Loucy (cell line): ENCODE results near the gene FEV.

Source experiments
- H2AFZ ChIP-seq: fragments of 200-600 bp; sonication (generic); 2 replicates; pipeline ENCODE4 v1.6.0; 2016; ENCODE audit warnings: antibody characterized with exemption, mild to moderate bottlenecking, low read length, moderate library complexity
- H3F3A ChIP-seq: fragments of 200-600 bp; 2 replicates; pipeline ENCODE4 v1.6.0; 2016; ENCODE audit warnings: antibody characterized with exemption, low read depth, mild to moderate bottlenecking
- H3K27me3 ChIP-seq: fragments of 200-600 bp; sonication (generic); 2 replicates; pipeline ENCODE4 v1.6.1; 2014; ENCODE audit warnings: low read length, mild to moderate bottlenecking; ENCODE audit not compliant: insufficient read depth, poor library complexity, severe bottlenecking
- H3K36me3 ChIP-seq: fragments of 200-600 bp; sonication (generic); 2 replicates; pipeline ENCODE4 v1.6.1; 2016; ENCODE audit warnings: low read length; ENCODE audit not compliant: insufficient read depth
- H3K4me1 ChIP-seq: fragments of 200-600 bp; sonication (generic); 2 replicates; pipeline ENCODE4 v1.5.1; 2014; ENCODE audit warnings: low read length, mild to moderate bottlenecking; ENCODE audit not compliant: insufficient read depth, poor library complexity, severe bottlenecking
- H3K4me2 ChIP-seq: fragments of 200-600 bp; sonication (generic); 2 replicates; pipeline ENCODE4 v1.6.0; 2014; ENCODE audit warnings: antibody characterized with exemption, low read length, low read depth, mild to moderate bottlenecking; ENCODE audit not compliant: poor library complexity, severe bottlenecking
- H3K4me3 ChIP-seq: fragments of 200-600 bp; sonication (generic); 2 replicates; pipeline ENCODE4 v1.5.1; 2014; ENCODE audit warnings: low read length, mild to moderate bottlenecking, mixed read lengths; ENCODE audit not compliant: poor library complexity, severe bottlenecking
- H3K79me2 ChIP-seq: fragments of 200-600 bp; sonication (generic); 2 replicates; pipeline ENCODE4 v1.6.1; 2014; ENCODE audit warnings: low read length; ENCODE audit not compliant: insufficient read depth
- H3K9ac ChIP-seq: fragments of 200-600 bp; sonication (generic); 2 replicates; pipeline ENCODE4 v1.6.0; 2014; ENCODE audit warnings: mild to moderate bottlenecking, low read depth, low read length, moderate library complexity; ENCODE audit not compliant: poor library complexity, severe bottlenecking
- H3K9me2 ChIP-seq: fragments of 200-600 bp; sonication (generic); replicated peaks from 2 replicates; pipeline ENCODE4 v1.6.1; 2016; ENCODE audit warnings: low read depth, low read length, mixed read lengths
- H3K9me3 ChIP-seq: fragments of 200-600 bp; sonication (generic); 2 replicates; pipeline ENCODE4 v1.6.1; 2014; ENCODE audit warnings: mild to moderate bottlenecking, antibody characterized with exemption, low read length, low read depth; ENCODE audit not compliant: insufficient read depth
- H4K20me1 ChIP-seq: fragments of 200-600 bp; sonication (generic); 2 replicates; pipeline ENCODE4 v1.6.0; 2014; ENCODE audit warnings: antibody characterized with exemption, low read length, mild to moderate bottlenecking; ENCODE audit not compliant: insufficient read depth, poor library complexity, severe bottlenecking
- CTCF ChIP-seq: fragments of 200-600 bp; sonication (generic); conservative IDR thresholded peaks from 2 replicates; pipeline ENCODE4 v1.5.1; 2014; ENCODE audit warnings: mild to moderate bottlenecking, antibody characterized with exemption, low read length
- EZH2phosphoT487 ChIP-seq: fragments of 200-600 bp; IDR thresholded peaks from 2 replicates; pipeline ENCODE4 v1.6.1; 2018; ENCODE audit warnings: antibody characterized with exemption, mild to moderate bottlenecking, moderate library complexity, borderline replicate concordance

Gene FEV

GRCh38 chr2:218999881-219000568, 15.0 kb upstream of the FEV start:
- H2AFZ ChIP-seq, result no peak overlapping the region
- H3K36me3 ChIP-seq, result no peaks in the 10 kb centered on the region
- no peaks in the 10 kb centered on the region for H3K9me3 ChIP-seq
- H3K79me2 ChIP-seq, result no peaks in the 10 kb centered on the region
- H4K20me1 ChIP-seq, result no peaks in the 10 kb centered on the region
- H3F3A ChIP-seq, result no peaks in the 10 kb centered on the region
- TF ChIP-seq CTCF (no peak), EZH2phosphoT487 (no peak)
- no peak overlapping the region for H3K4me2 ChIP-seq
- no peaks in the 10 kb centered on the region for H3K9me2 ChIP-seq
- H3K9ac ChIP-seq, result peak overlapping the region; percentile 16
- H3K4me3 ChIP-seq, result no peak overlapping the region
- H3K27me3 ChIP-seq, result no peaks in the 10 kb centered on the region
- peaks cover 33% of the 10 kb centered on the region for H3K4me1 ChIP-seq

- Histone ChIP-seq H3K36me3 (no peaks in the 10 kb centered on the region), H3K27me3 (no peaks in the 10 kb centered on the region), H2AFZ (no peak overlapping the region), H4K20me1 (no peaks in the 10 kb centered on the region), H3K9me3 (no peaks in the 10 kb centered on the region), H3K4me2 (no peak overlapping the region), H3K9ac (peak overlapping the region; percentile 16), H3K79me2 (no peaks in the 10 kb centered on the region), H3K9me2 (no peaks in the 10 kb centered on the region), H3K4me1 (peaks cover 33% of the 10 kb centered on the region), H3K4me3 (no peak overlapping the region), H3F3A (no peaks in the 10 kb centered on the region)
- TF ChIP-seq CTCF (no peak), EZH2phosphoT487 (no peak)
Measured at GRCh38 chr2:218999021-218999880, 14.3 kb upstream of the FEV start.

GRCh38 chr2:218998414-218999002, 13.5 kb upstream of the FEV start:
- Histone ChIP-seq H3K4me2 (peak overlapping the region; percentile 53), H3K27me3 (no peaks in the 10 kb centered on the region), H3K4me3 (peak overlapping the region; percentile 39), H2AFZ (no peak overlapping the region), H3K4me1 (peaks cover 33% of the 10 kb centered on the region), H3K36me3 (no peaks in the 10 kb centered on the region), H3K9ac (peak overlapping the region; percentile 4), H3K9me2 (no peaks in the 10 kb centered on the region), H3K9me3 (no peaks in the 10 kb centered on the region), H3F3A (no peaks in the 10 kb centered on the region), H3K79me2 (no peaks in the 10 kb centered on the region), H4K20me1 (no peaks in the 10 kb centered on the region)
- TF ChIP-seq CTCF, result no peak
- no peak for TF ChIP-seq EZH2phosphoT487
